ENCODE results near the gene PPIP5K1.
A peak's percentile ranks its signal among the peaks of the same experiment; 100 is the strongest.
"Not testable (repeated sequence)": the region's sequence is repeated elsewhere in the genome, so short reads cannot be mapped to it uniquely, and the experiment has no call there.

Gene PPIP5K1

DNA sequence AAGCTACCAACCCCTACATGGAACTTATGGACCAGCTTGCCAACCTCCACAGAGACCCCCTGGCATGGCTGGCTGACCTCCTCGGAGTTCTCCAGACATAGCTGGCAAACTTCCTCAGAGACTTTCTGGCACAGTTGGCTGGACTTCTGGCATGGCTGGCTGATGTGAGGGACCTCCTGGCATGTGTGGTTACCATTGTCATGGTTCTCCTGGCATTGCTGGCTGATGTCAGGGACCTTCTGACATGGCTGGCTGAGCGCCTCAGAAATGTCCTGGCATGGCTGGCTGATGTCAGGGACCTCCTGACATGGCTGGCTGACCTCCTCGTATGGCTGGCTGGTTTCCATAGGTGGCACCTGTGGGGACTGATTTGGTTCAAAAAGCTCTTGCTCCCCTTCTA lies 55.1 kb downstream of the PPIP5K1 start (continued):
- no peak for TF ChIP-seq ZBTB8A (tag by site-specific recombination; IDR thresholded peaks at IDR 0.05)
- no peak for TF ChIP-seq ZNF133 (tag by site-specific recombination; IDR thresholded peaks at IDR 0.05)
- TF ChIP-seq ZNF184 (tag by site-specific recombination; IDR thresholded peaks at IDR 0.05), result no peak
- TF ChIP-seq GLIS1 (tag by site-specific recombination; IDR thresholded peaks at IDR 0.05), result no peak

DNA sequence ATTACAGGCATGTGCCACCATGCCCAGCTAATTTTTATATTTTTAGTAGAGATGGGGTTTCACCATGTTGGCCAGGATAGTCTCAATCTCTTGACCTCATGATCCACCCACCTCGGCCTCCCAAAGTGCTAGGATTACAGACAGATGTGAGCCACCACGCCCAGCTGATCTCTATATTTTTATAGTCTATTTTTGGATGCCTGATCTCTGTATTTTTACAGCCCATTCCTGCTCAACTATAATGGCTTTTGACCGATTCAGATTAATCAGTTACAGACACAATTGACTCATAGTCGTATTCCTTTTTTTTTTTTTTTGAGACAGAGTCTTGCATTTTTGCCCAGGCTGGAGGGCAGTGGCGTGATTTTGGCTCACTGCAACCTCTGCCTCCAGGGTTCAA lies 57.2 kb downstream of the PPIP5K1 start:
- peaks cover 0 to 12% of the 10 kb centered on the region in 2 experiments; a peak in 1 of 3 replicates for H3K36me3 ChIP-seq (ENCODE audit: control insufficient read depth in 2 of 2, insufficient read depth in 1 of 2, low read length in 2 of 2)
- H3K9me3 ChIP-seq (ENCODE audit: control insufficient read depth, insufficient read depth, low read depth, low read length); H3K4me3 ChIP-seq (ENCODE audit: low read depth, low read length); H3K4me1 ChIP-seq (ENCODE audit: control insufficient read depth, insufficient read depth, low read length); POLR2A ChIA-PET; H3K27ac ChIP-seq (ENCODE audit: extremely low read depth, low read depth, low read length): not testable (repeated sequence)
- CTCF ChIA-PET, result interaction anchor here (0.7 kb wide), 1 partner anchor 19 kb away, joined by 3 read pairs; no protein-coding TSS in a partner anchor

DNA sequence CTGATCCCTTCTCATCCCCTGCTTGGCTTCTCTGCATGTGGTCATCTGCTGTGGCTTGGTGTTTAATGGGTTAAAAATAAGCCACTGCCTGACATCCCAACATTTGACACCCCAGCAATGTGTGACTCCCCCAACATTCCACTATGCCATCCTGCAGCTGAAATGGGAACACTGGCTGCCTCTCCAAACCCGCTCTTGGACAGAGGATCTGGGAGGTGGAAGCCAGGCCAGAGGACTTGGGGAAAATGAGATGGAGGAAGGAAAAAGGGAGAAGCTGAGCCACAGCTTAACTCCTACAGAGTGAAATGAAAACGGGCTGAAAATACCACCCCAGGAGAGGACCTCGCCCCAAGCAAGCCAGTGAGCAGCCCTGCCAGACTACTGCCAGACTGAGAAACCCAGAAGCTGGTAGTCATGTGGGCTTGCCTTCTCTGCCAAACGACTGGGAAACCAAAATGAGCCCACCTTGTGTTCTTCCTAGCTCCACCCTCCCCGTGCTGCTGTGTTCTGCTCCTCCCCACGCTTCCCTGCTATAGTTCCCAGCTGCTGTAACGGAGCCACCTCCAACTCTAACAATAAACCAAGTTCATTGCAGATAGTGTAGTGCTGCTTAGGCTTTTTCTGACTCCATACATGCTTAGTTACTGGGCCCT lies 58.9 kb downstream of the PPIP5K1 start:
- no peak overlapping the region for H3K27ac ChIP-seq (ENCODE audit: extremely low read depth, low read depth, low read length)
- H3K4me1 ChIP-seq (ENCODE audit: control insufficient read depth, insufficient read depth, low read length), result no peaks in the 10 kb centered on the region
- ChIA-PET CTCF (no interaction called here), POLR2A (interaction anchor here (0.7 kb wide), 1 partner anchor 21 kb away, joined by 7 read pairs; no protein-coding TSS in a partner anchor)
- no peaks in the 10 kb centered on the region for H3K9me3 ChIP-seq (ENCODE audit: control insufficient read depth, insufficient read depth, low read depth, low read length)
- H3K4me3 ChIP-seq (ENCODE audit: low read depth, low read length), result no peak overlapping the region
- no peak for TF ChIP-seq ZNF146 (tag by site-specific recombination; IDR thresholded peaks at IDR 0.05)
- peak; percentile 86 for TF ChIP-seq ZNF341 (tag by site-specific recombination; IDR thresholded peaks at IDR 0.05; ENCODE audit: low read depth)
- TF ChIP-seq GLIS1 (tag by site-specific recombination; IDR thresholded peaks at IDR 0.05), result peak; percentile 14; the same call in 1 of the 2 replicates
- TF ChIP-seq ZNF394 (tag by site-specific recombination; IDR thresholded peaks at IDR 0.05; ENCODE audit: borderline replicate concordance), result peak; percentile 64; the same call in 1 of the 2 replicates
- peak; percentile 87 for TF ChIP-seq ZNF600 (tag by site-specific recombination; IDR thresholded peaks at IDR 0.05)
- no peak for TF ChIP-seq SP3 (tag by site-specific recombination; IDR thresholded peaks at IDR 0.05)
- H3K36me3 ChIP-seq (ENCODE audit: control insufficient read depth in 2 of 2, insufficient read depth in 1 of 2, low read length in 2 of 2), result peaks cover 0 to 12% of the 10 kb centered on the region in 2 experiments; a peak in 1 of 3 replicates

DNA sequence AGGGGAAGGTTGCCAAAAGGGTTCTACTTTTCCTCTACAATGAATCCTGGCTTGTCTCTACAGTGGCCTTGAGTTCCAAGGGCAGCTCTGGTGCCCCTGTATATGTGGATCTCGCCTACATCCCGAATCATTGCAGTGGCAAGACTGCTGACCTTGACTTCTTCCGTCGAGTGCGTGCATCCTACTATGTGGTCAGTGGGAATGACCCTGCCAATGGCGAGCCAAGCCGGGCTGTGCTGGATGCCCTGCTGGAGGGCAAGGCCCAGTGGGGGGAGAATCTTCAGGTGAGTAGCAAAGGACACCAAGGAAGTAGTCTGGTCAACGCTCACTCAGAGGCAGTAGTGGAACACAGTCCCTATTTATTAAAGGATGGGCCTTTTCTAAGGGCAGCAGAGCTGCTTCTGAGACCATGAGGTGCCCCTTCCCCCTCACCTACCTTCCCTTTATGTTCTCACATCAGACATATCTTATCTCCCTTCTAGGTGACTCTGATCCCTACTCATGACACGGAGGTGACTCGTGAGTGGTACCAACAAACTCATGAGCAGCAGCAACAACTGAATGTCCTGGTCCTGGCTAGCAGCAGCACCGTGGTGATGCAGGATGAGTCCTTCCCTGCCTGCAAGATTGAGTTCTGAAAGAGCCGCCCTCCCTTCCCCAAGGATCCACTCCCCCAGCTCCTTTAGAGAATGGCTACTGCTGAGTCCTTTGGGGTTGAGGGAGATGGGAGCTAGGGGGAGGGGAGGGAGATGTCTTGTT lies 60.2 kb downstream of the PPIP5K1 start:
- no peak overlapping the region for H3K4me3 ChIP-seq (ENCODE audit: low read depth, low read length)
- H3K27ac ChIP-seq (ENCODE audit: extremely low read depth, low read depth, low read length), result no peak overlapping the region
- H3K36me3 ChIP-seq (ENCODE audit: control insufficient read depth in 2 of 2, insufficient read depth in 1 of 2, low read length in 2 of 2), result peaks cover 0 to 11% of the 10 kb centered on the region in 2 experiments; a peak in 1 of 3 replicates
- POLR2A ChIA-PET, result interaction anchor here (1.1 kb wide), 1 partner anchor 20 kb away, joined by 3 read pairs; no protein-coding TSS in a partner anchor
- CTCF ChIA-PET, result no interaction called here
- H3K9me3 ChIP-seq (ENCODE audit: control insufficient read depth, insufficient read depth, low read depth, low read length), result no peaks in the 10 kb centered on the region
- H3K4me1 ChIP-seq (ENCODE audit: control insufficient read depth, insufficient read depth, low read length), result no peaks in the 10 kb centered on the region
- TF ChIP-seq ZNF423 (tag by site-specific recombination; IDR thresholded peaks at IDR 0.05), result no peak
- TF ChIP-seq, protein P1, sequence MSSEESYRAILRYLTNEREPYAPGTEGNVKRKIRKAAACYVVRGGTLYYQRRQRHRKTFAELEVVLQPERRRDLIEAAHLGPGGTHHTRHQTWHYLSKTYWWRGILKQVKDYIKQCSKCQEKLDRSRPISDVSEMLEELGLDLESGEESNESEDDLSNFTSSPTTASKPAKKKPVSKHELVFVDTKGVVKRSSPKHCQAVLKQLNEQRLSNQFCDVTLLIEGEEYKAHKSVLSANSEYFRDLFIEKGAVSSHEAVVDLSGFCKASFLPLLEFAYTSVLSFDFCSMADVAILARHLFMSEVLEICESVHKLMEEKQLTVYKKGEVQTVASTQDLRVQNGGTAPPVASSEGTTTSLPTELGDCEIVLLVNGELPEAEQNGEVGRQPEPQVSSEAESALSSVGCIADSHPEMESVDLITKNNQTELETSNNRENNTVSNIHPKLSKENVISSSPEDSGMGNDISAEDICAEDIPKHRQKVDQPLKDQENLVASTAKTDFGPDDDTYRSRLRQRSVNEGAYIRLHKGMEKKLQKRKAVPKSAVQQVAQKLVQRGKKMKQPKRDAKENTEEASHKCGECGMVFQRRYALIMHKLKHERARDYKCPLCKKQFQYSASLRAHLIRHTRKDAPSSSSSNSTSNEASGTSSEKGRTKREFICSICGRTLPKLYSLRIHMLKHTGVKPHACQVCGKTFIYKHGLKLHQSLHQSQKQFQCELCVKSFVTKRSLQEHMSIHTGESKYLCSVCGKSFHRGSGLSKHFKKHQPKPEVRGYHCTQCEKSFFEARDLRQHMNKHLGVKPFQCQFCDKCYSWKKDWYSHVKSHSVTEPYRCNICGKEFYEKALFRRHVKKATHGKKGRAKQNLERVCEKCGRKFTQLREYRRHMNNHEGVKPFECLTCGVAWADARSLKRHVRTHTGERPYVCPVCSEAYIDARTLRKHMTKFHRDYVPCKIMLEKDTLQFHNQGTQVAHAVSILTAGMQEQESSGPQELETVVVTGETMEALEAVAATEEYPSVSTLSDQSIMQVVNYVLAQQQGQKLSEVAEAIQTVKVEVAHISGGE (tag by site-specific recombination; conservative IDR thresholded peaks at IDR 0.05; ENCODE audit: low read depth), result no peak
- TF ChIP-seq, protein P2, sequence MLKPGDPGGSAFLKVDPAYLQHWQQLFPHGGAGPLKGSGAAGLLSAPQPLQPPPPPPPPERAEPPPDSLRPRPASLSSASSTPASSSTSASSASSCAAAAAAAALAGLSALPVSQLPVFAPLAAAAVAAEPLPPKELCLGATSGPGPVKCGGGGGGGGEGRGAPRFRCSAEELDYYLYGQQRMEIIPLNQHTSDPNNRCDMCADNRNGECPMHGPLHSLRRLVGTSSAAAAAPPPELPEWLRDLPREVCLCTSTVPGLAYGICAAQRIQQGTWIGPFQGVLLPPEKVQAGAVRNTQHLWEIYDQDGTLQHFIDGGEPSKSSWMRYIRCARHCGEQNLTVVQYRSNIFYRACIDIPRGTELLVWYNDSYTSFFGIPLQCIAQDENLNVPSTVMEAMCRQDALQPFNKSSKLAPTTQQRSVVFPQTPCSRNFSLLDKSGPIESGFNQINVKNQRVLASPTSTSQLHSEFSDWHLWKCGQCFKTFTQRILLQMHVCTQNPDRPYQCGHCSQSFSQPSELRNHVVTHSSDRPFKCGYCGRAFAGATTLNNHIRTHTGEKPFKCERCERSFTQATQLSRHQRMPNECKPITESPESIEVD (tag by site-specific recombination; IDR thresholded peaks at IDR 0.05), result no peak
- no peak for TF ChIP-seq TCF7L2 (IDR thresholded peaks at IDR 0.05; ENCODE audit: borderline replicate concordance, low read depth, low read length)
- TF ChIP-seq, protein P3, sequence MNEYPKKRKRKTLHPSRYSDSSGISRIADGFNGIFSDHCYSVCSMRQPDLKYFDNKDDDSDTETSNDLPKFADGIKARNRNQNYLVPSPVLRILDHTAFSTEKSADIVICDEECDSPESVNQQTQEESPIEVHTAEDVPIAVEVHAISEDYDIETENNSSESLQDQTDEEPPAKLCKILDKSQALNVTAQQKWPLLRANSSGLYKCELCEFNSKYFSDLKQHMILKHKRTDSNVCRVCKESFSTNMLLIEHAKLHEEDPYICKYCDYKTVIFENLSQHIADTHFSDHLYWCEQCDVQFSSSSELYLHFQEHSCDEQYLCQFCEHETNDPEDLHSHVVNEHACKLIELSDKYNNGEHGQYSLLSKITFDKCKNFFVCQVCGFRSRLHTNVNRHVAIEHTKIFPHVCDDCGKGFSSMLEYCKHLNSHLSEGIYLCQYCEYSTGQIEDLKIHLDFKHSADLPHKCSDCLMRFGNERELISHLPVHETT (tag by site-specific recombination; IDR thresholded peaks at IDR 0.05), result no peak
- no peak for TF ChIP-seq ZNF792 (tag by site-specific recombination; IDR thresholded peaks at IDR 0.05)
- TF ChIP-seq, protein P4, sequence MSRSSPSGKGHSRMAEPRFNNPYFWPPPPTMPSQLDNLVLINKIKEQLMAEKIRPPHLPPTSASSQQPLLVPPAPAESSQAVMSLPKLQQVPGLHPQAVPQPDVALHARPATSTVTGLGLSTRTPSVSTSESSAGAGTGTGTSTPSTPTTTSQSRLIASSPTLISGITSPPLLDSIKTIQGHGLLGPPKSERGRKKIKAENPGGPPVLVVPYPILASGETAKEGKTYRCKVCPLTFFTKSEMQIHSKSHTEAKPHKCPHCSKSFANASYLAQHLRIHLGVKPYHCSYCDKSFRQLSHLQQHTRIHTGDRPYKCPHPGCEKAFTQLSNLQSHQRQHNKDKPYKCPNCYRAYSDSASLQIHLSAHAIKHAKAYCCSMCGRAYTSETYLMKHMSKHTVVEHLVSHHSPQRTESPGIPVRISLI (tag by site-specific recombination; IDR thresholded peaks at IDR 0.05), result no peak
- TF ChIP-seq ZNF701 (tag by site-specific recombination; IDR thresholded peaks at IDR 0.05), result no peak
- TF ChIP-seq, protein P5, sequence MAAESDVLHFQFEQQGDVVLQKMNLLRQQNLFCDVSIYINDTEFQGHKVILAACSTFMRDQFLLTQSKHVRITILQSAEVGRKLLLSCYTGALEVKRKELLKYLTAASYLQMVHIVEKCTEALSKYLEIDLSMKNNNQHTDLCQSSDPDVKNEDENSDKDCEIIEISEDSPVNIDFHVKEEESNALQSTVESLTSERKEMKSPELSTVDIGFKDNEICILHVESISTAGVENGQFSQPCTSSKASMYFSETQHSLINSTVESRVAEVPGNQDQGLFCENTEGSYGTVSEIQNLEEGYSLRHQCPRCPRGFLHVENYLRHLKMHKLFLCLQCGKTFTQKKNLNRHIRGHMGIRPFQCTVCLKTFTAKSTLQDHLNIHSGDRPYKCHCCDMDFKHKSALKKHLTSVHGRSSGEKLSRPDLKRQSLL (tag by site-specific recombination; IDR thresholded peaks at IDR 0.05), result no peak
- no peak for TF ChIP-seq ZNF747 (tag by site-specific recombination; IDR thresholded peaks at IDR 0.05)

All from HEK293 (cell line).